Lung (tissue), 12 donors: ENCODE data around the gene GRM8. TPM values are rescaled to one million over a fixed set of nuclear protein-coding genes. Genes with fewer than 3 reads are reported as not detected.

Source experiments
- ATAC-seq: fragments of 200-7000 bp; cut with Tn5 transposase; one replicate; pipeline ENCODE4 v1.9.1; 2020; ENCODE audit warnings: moderate number of reproducible peaks; ENCODE audit not compliant: insufficient read depth, low FRiP score
- DNase-seq, 3 donors: peaks; one replicate each; pipeline ENCODE4 v3.0.0-alpha.2; 2013 to 2017
- H3K27ac ChIP-seq, 2 donors: one replicate each; pipeline ENCODE4 v1.5.1; 2013; ENCODE audit warnings: mild to moderate bottlenecking in 2 of 2, moderate library complexity in 2 of 2, control low read depth in 1 of 2, inconsistent platforms in 1 of 2, low read depth in 1 of 2, low read length in 1 of 2
- H3K27me3 ChIP-seq, 3 donors: one replicate each; pipeline ENCODE4 v1.5.1; 2013; ENCODE audit warnings: low read length in 2 of 3; ENCODE audit not compliant: control insufficient read depth in 3 of 3, insufficient read depth in 3 of 3
- H3K36me3 ChIP-seq, 4 donors: one replicate each; pipeline ENCODE4 v1.5.1; 2013; ENCODE audit warnings: low read length in 4 of 4, mild to moderate bottlenecking in 1 of 4, moderate library complexity in 1 of 4; ENCODE audit not compliant: control insufficient read depth in 4 of 4, insufficient read depth in 4 of 4
- H3K4me1 ChIP-seq, 5 donors: one replicate each; pipeline ENCODE4 v1.5.1; 2013; ENCODE audit warnings: low read length in 5 of 5, mild to moderate bottlenecking in 2 of 5, moderate library complexity in 1 of 5; ENCODE audit not compliant: control insufficient read depth in 5 of 5, insufficient read depth in 5 of 5
- H3K4me3 ChIP-seq: one replicate; pipeline ENCODE4 v1.5.1; 2013; ENCODE audit warnings: mild to moderate bottlenecking, control low read depth, moderate library complexity
- H3K9ac ChIP-seq, 2 donors: one replicate each; pipeline ENCODE4 v1.5.1; 2013; ENCODE audit warnings: low read length in 2 of 2, control low read depth in 1 of 2; ENCODE audit not compliant: insufficient read depth in 1 of 2
- H3K9me3 ChIP-seq, 4 donors: one replicate each; pipeline ENCODE4 v1.5.1; 2013; ENCODE audit warnings: low read length in 3 of 4, mild to moderate bottlenecking in 1 of 4, moderate library complexity in 1 of 4; ENCODE audit not compliant: control insufficient read depth in 4 of 4, insufficient read depth in 3 of 4
- WGBS, 2 donors: extraction: QIAGEN DNeasy Blood & Tissue Kit; methylation state at CpG; one replicate each; pipeline ENCODE4 v1.1.7; 2013; 5-methylcytosine and 5-hydroxymethylcytosine counted together
- polyA plus RNA-seq, 2 donors: library from polyadenylated mRNA; stranded (reverse); fragments of 200-250 nt; gene quantifications; one replicate each; pipeline ENCODE4 v1.2.1, GENCODE V29; 2013
- total RNA-seq, 2 donors: library from RNA; depleted of rRNA in 1 of 2; stranded (reverse); fragments of >200 nt in 1 of 2; gene quantifications; one replicate each; pipeline ENCODE4 v1.2.1, GENCODE V29; 2014 to 2021
- TF ChIP-seq, protein P1 (sequence below): IDR thresholded peaks from 2 replicates; pipeline ENCODE4 v1.5.1; 2012; ENCODE audit warnings: mild to moderate bottlenecking; ENCODE audit errors: control extremely low read depth, extremely low read depth
- donor health status: control.
- donor health status: control.
- donor health status: Bipolar disorder and iron deficiency.
- donor health status: healthy.
- donor health status: DM: yes; HTN: yes; CAD: no.

Gene GRM8
- total and polyA plus RNA-seq, 4 donors = 0.01 to 0.83 (median 0.24) TPM; not detected in 1

DNA sequence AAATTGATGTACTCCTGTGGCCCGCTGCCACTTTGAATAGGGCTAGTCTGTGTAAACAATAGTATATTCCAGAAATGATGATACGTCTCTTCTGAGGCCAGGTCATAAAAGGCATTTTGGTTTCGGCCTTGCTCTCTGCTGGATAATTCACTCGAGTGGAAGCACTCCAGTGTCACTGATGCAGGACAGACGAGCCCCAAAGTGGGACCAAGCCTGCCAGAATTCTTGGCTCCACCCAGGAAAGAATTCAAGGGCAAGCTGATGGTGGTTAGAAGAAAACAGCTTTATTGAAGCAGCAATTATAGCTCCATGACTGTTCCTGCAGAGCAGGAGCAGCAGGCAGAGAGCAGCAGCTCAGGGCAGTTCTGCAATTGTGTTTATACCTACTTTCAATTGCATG lies 717.6 kb downstream of the GRM8 start:
- Histone ChIP-seq H3K36me3 (no peaks in the 10 kb centered on the region), H3K27ac (no peak overlapping the region), H3K9me3 (peaks cover 0 to 4% (median 0%) of the 10 kb centered on the region in 4 donors), H3K9ac (no peak overlapping the region), H3K27me3 (no peaks in the 10 kb centered on the region), H3K4me3 (no peak overlapping the region), H3K4me1 (peaks cover 0 to 3% (median 0%) of the 10 kb centered on the region in 5 donors)
- ATAC-seq (no peak), DNase-seq (no peak)
- TF ChIP-seq, protein P1, sequence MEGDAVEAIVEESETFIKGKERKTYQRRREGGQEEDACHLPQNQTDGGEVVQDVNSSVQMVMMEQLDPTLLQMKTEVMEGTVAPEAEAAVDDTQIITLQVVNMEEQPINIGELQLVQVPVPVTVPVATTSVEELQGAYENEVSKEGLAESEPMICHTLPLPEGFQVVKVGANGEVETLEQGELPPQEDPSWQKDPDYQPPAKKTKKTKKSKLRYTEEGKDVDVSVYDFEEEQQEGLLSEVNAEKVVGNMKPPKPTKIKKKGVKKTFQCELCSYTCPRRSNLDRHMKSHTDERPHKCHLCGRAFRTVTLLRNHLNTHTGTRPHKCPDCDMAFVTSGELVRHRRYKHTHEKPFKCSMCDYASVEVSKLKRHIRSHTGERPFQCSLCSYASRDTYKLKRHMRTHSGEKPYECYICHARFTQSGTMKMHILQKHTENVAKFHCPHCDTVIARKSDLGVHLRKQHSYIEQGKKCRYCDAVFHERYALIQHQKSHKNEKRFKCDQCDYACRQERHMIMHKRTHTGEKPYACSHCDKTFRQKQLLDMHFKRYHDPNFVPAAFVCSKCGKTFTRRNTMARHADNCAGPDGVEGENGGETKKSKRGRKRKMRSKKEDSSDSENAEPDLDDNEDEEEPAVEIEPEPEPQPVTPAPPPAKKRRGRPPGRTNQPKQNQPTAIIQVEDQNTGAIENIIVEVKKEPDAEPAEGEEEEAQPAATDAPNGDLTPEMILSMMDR = no peak
- WGBS, 2 donors = 70 to 79% methylated on average over 5 of the region's 5 CpGs

DNA sequence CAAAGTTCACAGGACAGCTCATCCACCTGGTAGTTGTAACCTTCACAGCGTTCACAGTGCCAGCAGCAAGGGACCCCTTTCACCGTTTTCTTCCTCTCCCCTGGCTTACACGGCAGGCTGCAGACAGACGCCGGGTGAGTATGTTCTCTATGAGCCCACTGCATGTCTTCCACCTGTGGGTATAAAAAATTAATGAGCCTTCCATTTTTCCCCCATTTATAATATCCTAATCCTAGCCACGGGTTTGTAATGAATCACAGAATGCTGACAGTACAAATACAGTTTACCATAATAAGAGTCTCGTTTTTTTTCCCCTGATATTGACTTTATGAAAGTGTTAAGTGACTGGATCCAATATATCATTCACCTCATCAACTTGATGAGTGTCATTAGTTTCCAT lies 719.0 kb downstream of the GRM8 start:
- ATAC-seq (no peak), DNase-seq (no peak)
- TF ChIP-seq, protein P1 = no peak
- no peaks in the 10 kb centered on the region for H3K27me3 ChIP-seq
- no peak overlapping the region for H3K9ac ChIP-seq
- no peaks in the 10 kb centered on the region for H3K36me3 ChIP-seq
- peaks cover 0 to 3% (median 0%) of the 10 kb centered on the region in 5 donors for H3K4me1 ChIP-seq
- no peak overlapping the region for H3K4me3 ChIP-seq
- WGBS, 2 donors = 80 to 87% methylated on average over 7 of the region's 7 CpGs
- H3K27ac ChIP-seq = no peak overlapping the region
- H3K9me3 ChIP-seq = peaks cover 0 to 4% (median 0%) of the 10 kb centered on the region in 4 donors

DNA sequence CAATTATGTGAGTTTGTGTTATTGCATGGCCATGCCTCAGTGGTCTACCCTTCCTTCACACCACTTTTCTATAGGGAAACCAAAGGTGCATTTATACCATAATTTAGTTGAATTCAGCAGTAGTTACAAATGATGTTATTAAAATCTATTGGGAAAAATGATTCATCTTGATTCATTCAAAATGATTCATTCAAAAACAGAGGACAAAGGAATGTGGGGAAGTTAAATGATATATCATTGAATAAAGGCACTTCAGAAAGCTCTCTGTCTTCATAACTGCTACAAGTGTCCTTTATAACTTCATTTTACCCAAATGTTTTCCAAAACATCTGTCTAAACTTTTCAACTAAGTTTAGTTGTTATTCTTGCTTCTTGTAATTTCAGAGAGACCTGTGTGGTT lies 722.9 kb downstream of the GRM8 start:
- TF ChIP-seq, protein P1 = no peak
- DNase-seq = no peak
- H3K9ac ChIP-seq = no peak overlapping the region
- no peak overlapping the region for H3K4me3 ChIP-seq
- no peaks in the 10 kb centered on the region for H3K4me1 ChIP-seq
- peaks cover 0 to 4% (median 0%) of the 10 kb centered on the region in 4 donors for H3K9me3 ChIP-seq
- H3K27me3 ChIP-seq = no peaks in the 10 kb centered on the region
- no peak for ATAC-seq
- no peak overlapping the region for H3K27ac ChIP-seq
- no peaks in the 10 kb centered on the region for H3K36me3 ChIP-seq

DNA sequence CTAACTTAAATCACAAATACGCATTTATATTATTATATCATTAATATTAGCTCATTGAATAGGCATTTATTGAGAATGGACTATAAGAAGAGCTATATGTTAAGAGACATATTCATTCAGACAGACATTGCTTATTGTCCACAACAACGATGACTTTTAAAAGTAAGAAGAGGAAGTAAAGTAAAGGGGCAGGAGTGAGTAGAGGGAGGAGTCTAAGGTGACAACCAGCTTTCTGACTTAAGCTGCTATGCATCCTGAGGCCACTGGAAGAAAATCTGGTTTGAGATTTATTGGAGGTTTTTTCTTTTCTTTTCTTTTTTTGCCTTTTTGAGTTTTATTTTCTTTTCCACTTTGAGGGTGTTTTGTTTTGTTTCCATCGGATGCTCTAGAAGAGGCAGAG lies 723.5 kb downstream of the GRM8 start:
- H3K9ac ChIP-seq = no peak overlapping the region
- H3K4me3 ChIP-seq = no peak overlapping the region
- 70 to 79% methylated on average over 3 of the region's 3 CpGs for WGBS, 2 donors
- TF ChIP-seq, protein P1 = no peak
- H3K27me3 ChIP-seq = no peaks in the 10 kb centered on the region
- no peak for ATAC-seq
- H3K4me1 ChIP-seq = no peaks in the 10 kb centered on the region
- no peak overlapping the region for H3K27ac ChIP-seq
- H3K36me3 ChIP-seq = no peaks in the 10 kb centered on the region
- H3K9me3 ChIP-seq = peaks cover 0 to 4% (median 0%) of the 10 kb centered on the region in 4 donors
- no peak for DNase-seq
